A673 (cell line): ENCODE results near the gene NKX6-2.

Experiments
- CTCF ChIP-seq: fragments of 300-800, 200-600 bp; sonication (generic); conservative IDR thresholded peaks from 2 replicates; pipeline ENCODE4 v1.5.1; 2017; ENCODE audit warnings: low read depth, mild to moderate bottlenecking, antibody characterized with exemption, low read length, moderate library complexity, mixed read lengths
- EZH2 ChIP-seq: fragments of 200-600 bp; sonication (generic); IDR thresholded peaks from 2 replicates; pipeline ENCODE4 v1.6.1; 2017; ENCODE audit warnings: borderline replicate concordance, low read depth, mild to moderate bottlenecking, mixed read lengths, antibody characterized with exemption, low read length; ENCODE audit not compliant: poor library complexity, severe bottlenecking

- TF ChIP-seq CTCF (no peak), EZH2 (no peak)
These were observed 26.6 kb upstream of the NKX6-2 start for GRCh38 chr10:132812520-132812919.
